SK-N-MC (cell line): ENCODE results near the gene FAM3C.

Source experiments
- DNase-seq: peaks from one replicate; pipeline ENCODE4 v3.0.0-alpha.2; 2011; ENCODE audit warnings: low read depth, low spot score
- H3K27ac ChIP-seq: fragments of 200-600 bp; sonication (generic); 2 replicates; pipeline ENCODE4 v1.5.1; 2016; ENCODE audit warnings: mixed run types
- H3K36me3 ChIP-seq: fragments of 200-600 bp; sonication (generic); 2 replicates; pipeline ENCODE4 v1.6.1; 2017; ENCODE audit warnings: antibody characterized with exemption, low read length, mixed read lengths; ENCODE audit not compliant: insufficient read depth
- H3K4me3 ChIP-seq: fragments of 200-600 bp; sonication (generic); 2 replicates; pipeline ENCODE4 v1.5.1; 2016
- H3K9ac ChIP-seq: fragments of 200-600 bp; sonication (generic); 2 replicates; pipeline ENCODE4 v1.8.0; 2017; ENCODE audit warnings: mixed run types, mixed read lengths; ENCODE audit not compliant: insufficient read length
- H3K9me3 ChIP-seq: fragments of 200-600 bp; sonication (generic); 2 replicates; pipeline ENCODE4 v1.6.1; 2017; ENCODE audit warnings: low read depth, mild to moderate bottlenecking, antibody characterized with exemption, low read length, moderate library complexity, mixed read lengths
- EZH2 ChIP-seq: fragments of 200-600 bp; sonication (generic); IDR thresholded peaks from one replicate; pipeline ENCODE4 v1.6.1; 2017; ENCODE audit warnings: antibody characterized with exemption
- FOXP2 ChIP-seq: optimal IDR thresholded peaks from 2 replicates; pipeline ENCODE3; 2011; ENCODE audit warnings: mild to moderate bottlenecking, moderate library complexity; ENCODE audit not compliant: insufficient read depth; ENCODE audit errors: extremely low read length, control extremely low read depth
- POLR2AphosphoS5 ChIP-seq: IDR thresholded peaks from 2 replicates; pipeline ENCODE4 v1.6.1; 2012; ENCODE audit warnings: mild to moderate bottlenecking, low read depth, low read length, borderline replicate concordance

Gene FAM3C

DNA sequence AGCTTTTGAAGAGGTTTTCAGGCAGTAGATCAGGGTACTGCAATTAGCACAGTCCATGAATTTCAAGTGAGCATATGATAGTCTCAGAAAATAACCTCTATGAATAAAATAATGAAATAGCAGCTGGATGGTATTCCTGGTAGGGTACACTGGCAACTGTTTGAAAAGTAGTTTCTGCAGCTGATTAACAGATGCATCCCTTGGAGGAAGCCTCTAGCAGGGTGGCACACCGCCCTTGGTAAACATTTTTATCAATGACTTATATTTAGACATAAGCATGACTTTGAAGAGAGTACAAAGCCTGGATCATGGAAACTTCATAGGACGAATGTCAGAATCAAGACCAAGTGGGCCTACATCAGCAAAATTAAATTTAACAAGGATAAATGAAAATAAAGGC lies 40.5 kb downstream of the FAM3C start:
- no peaks in the 10 kb centered on the region for H3K9me3 ChIP-seq
- TF ChIP-seq EZH2 (no peak), FOXP2 (no peak), POLR2AphosphoS5 (no peak)
- no peak overlapping the region for H3K9ac ChIP-seq
- DNase-seq = no peak
- peaks cover 23% of the 10 kb centered on the region for H3K36me3 ChIP-seq
- no peak overlapping the region for H3K4me3 ChIP-seq
- H3K27ac ChIP-seq = no peak overlapping the region

DNA sequence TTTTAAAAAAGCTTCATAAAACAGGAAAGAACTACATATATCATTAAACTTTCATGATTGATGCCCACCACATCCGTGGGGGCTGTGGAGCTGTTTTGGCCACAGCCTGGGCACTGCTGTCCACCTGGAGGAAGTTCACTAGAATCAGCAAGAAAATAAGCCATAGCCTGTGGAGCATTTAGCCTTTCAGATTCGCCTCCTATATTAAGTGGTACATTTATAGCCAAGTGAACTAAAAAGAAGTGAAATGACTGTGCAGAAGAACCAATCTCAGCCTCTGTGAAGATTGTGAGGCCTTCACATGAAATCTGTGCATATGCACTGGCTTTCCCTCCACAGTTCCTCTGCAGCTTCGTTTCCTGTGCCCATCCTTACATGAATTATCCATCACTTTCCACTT lies 43.8 kb downstream of the FAM3C start:
- TF ChIP-seq POLR2AphosphoS5 (no peak), EZH2 (no peak), FOXP2 (no peak)
- no peak overlapping the region for H3K27ac ChIP-seq
- DNase-seq = no peak
- H3K36me3 ChIP-seq = peaks cover 17% of the 10 kb centered on the region
- no peak overlapping the region for H3K4me3 ChIP-seq
- no peaks in the 10 kb centered on the region for H3K9me3 ChIP-seq
- no peak overlapping the region for H3K9ac ChIP-seq

DNA sequence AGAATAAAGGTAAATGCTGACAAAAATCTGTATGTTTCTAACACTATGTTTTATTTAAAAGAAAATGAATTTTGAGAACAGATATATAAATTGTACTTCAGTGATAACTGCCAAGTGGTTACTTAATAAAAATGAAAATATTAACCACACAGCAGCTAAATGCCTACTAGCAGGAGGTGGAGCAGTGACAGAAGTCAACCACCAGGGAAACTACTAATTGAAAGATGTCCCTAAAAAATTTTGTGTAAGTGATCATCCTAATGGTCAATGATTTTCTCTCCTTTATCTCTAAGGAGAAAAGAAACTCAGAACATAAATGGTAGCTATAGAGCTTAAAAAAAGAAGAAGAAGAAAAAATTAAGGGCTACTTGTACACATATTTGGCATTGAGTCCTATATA lies 44.4 kb downstream of the FAM3C start:
- Histone ChIP-seq H3K9me3 (no peaks in the 10 kb centered on the region), H3K36me3 (peaks cover 13% of the 10 kb centered on the region), H3K9ac (no peak overlapping the region), H3K4me3 (no peak overlapping the region), H3K27ac (no peak overlapping the region)
- no peak for DNase-seq
- TF ChIP-seq FOXP2 = no peak
- TF ChIP-seq POLR2AphosphoS5 = no peak
- no peak for TF ChIP-seq EZH2

DNA sequence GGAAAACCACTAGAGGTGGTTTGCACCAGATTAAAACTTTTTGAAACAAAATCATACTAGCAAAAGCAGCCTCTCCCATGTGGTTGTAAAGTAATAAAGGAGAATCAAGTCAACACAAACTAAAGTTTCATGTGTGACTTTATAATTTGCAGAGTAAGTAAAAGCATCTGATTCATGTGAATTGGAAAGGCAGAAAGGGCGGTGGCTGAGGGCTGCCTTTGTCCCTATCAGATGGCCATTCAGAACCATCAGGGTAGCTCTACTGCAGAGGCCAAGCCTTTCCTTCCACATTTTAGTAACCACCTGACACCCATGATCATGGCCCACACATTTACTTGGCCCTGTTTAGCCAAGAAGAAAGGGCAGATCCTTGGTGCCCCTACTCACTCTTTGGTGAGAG lies 51.6 kb downstream of the FAM3C start:
- TF ChIP-seq FOXP2 = no peak
- TF ChIP-seq EZH2 = no peak
- TF ChIP-seq POLR2AphosphoS5 = no peak
- Histone ChIP-seq H3K27ac (no peak overlapping the region), H3K4me3 (no peak overlapping the region), H3K9ac (no peak overlapping the region), H3K36me3 (0 out of 2 replicates have a peak, but pooled peaks cover 3% of the 10 kb centered on the region), H3K9me3 (no peaks in the 10 kb centered on the region)
- DNase-seq = no peak

DNA sequence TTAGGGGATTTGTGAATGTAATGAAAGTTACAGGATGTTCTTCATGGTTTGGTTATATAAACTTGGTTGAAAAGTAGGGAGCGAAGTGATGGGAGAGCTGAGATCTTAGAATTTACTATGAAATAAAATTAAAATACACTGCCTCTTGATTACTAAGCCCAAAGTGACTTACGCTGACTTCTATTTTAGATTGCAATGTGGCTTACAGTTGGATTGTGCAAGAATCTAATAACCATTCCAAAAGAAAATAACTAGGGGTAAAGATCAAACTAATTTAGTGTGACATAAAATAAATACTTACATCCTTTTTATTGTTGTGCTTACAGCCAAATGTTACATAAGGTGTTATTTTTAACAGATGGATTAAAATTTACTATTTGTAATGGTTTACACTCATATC lies 52.0 kb downstream of the FAM3C start:
- Histone ChIP-seq H3K4me3 (no peak overlapping the region), H3K9me3 (no peaks in the 10 kb centered on the region), H3K36me3 (0 out of 2 replicates have a peak, but pooled peaks cover 3% of the 10 kb centered on the region), H3K9ac (no peak overlapping the region), H3K27ac (no peak overlapping the region)
- no peak for DNase-seq
- no peak for TF ChIP-seq POLR2AphosphoS5
- TF ChIP-seq EZH2 = no peak
- TF ChIP-seq FOXP2 = no peak

DNA sequence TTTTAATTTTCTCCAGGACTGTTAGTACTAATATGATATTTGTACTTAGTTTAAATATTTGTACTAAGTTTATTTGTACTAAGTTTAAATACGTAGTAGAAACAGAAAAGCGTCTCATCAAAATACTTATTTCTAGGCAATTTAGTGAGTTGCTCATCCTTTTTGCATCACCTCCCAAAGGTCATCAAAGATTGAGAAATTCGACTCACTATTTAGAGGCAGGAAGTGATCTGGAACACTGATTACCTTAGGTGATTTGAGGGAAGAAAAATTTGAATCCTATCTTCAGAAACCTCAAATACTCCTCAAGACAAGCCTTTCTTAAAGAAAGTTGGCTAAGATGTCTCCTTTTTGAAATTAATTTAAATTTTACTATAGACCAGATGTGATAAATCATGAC lies 52.8 kb downstream of the FAM3C start:
- Histone ChIP-seq H3K9ac (no peak overlapping the region), H3K4me3 (no peak overlapping the region), H3K9me3 (no peaks in the 10 kb centered on the region), H3K36me3 (0 out of 2 replicates have a peak, but pooled peaks cover 3% of the 10 kb centered on the region), H3K27ac (no peak overlapping the region)
- no peak for DNase-seq
- no peak for TF ChIP-seq EZH2
- TF ChIP-seq POLR2AphosphoS5 = no peak
- TF ChIP-seq FOXP2 = no peak

DNA sequence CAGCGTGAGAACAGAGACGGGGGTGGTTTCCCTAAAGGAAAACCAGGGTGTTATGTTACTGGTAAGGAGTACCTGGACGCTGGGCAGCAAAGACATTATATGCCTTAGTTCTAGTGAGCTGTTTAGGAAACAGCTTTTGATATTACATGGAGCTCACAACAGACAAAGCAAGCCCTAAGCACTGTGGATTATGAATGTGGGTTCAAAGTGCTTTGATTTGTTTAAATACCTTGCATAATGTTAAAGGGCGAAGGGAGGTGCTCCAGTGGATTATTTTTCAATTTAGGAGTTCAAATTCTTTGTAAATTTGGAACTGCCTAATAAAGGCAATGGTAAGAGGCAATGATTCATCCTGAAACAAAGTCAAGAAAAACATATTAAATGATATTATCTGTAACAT lies 53.5 kb downstream of the FAM3C start:
- 0 out of 2 replicates have a peak, but pooled peaks cover 3% of the 10 kb centered on the region for H3K36me3 ChIP-seq
- TF ChIP-seq FOXP2 = no peak
- no peak for TF ChIP-seq EZH2
- no peak for TF ChIP-seq POLR2AphosphoS5
- DNase-seq = no peak
- no peak overlapping the region for H3K4me3 ChIP-seq
- H3K9ac ChIP-seq = no peak overlapping the region
- no peak overlapping the region for H3K27ac ChIP-seq
- no peaks in the 10 kb centered on the region for H3K9me3 ChIP-seq

DNA sequence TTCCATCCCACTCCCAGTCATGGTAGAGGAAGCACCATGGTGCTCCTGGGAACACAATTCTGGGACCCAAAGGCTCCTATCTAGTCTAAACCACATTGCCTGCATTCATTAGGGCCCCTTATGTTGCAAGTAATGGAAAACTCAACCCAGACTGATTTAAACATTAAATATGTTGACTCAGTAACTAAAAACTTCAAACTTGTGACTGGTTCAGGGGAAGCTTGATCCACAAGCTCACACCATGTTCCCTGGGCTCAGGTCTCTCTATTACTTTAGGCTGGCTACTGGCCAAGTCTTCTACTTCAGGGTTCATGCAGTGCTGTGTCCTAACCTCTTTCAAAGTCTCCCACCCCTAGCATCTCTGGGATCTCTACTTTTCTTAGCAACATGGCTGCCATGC lies 54.2 kb downstream of the FAM3C start:
- Histone ChIP-seq H3K27ac (no peak overlapping the region), H3K36me3 (0 out of 2 replicates have a peak, but pooled peaks cover 3% of the 10 kb centered on the region), H3K9ac (no peak overlapping the region), H3K4me3 (no peak overlapping the region), H3K9me3 (no peaks in the 10 kb centered on the region)
- TF ChIP-seq FOXP2 (no peak), EZH2 (no peak), POLR2AphosphoS5 (no peak)
- DNase-seq = no peak

DNA sequence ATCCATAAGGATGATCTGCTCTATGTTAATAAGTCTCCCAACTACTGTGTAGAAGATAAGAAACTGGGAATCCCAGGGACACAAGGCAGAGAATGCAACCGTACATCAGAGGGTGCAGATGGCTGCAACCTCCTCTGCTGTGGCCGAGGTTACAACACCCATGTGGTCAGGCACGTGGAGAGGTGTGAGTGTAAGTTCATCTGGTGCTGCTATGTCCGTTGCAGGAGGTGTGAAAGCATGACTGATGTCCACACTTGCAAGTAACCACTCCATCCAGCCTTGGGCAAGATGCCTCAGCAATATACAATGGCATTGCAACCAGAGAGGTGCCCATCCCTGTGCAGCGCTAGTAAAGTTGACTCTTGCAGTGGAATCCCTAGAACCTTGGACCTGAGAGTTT lies 57.0 kb downstream of the FAM3C start:
- Histone ChIP-seq H3K9ac (no peak overlapping the region), H3K9me3 (no peaks in the 10 kb centered on the region), H3K4me3 (no peak overlapping the region), H3K36me3 (no peaks in the 10 kb centered on the region), H3K27ac (no peak overlapping the region)
- DNase-seq = no peak
- TF ChIP-seq POLR2AphosphoS5 (no peak), EZH2 (no peak), FOXP2 (no peak)
